A673 (cell line): ENCODE results near the gene KLHL35. TPM values are rescaled to one million over a fixed set of nuclear protein-coding genes. Genes with fewer than 3 reads are reported as not detected.

ENCODE experiments used
- BruUV-seq: library from RNA; stranded (reverse); fragments of 400-500 nt; replicated peaks from 2 replicates; lab custom pipeline; 2021; lab: Mats Ljungman, UMichigan
- CTCF ChIA-PET: fragments of 300-600 bp; sonication (Branson Sonifier 250); formaldehyde crosslinking; loops from one replicate; lab custom pipeline; 2022; ENCODE audit warnings: antibody characterized with exemption; lab: Charles Lee
- POLR2A ChIA-PET: fragments of 300-600 bp; sonication (Branson Sonifier 250); formaldehyde crosslinking; loops from one replicate; lab custom pipeline; 2022; ENCODE audit warnings: antibody characterized with exemption; ENCODE audit not compliant: low non-redundant PET; lab: Charles Lee
- DNase-seq: peaks from one replicate; pipeline ENCODE4 v3.0.0-alpha.2; 2015; ENCODE audit warnings: low spot score
- H3K27ac ChIP-seq: fragments of 200-600 bp; sonication (generic); 2 replicates; pipeline ENCODE4 v1.5.1; 2016; ENCODE audit warnings: mixed run types, low read depth, mild to moderate bottlenecking, mixed read lengths, antibody characterized with exemption, low read length; ENCODE audit not compliant: poor library complexity, severe bottlenecking
- H3K27me3 ChIP-seq: fragments of 200-600 bp; sonication (generic); replicated peaks from 2 replicates; pipeline ENCODE4 v1.6.1; 2017; ENCODE audit warnings: mixed run types, low read depth, mild to moderate bottlenecking, mixed read lengths, antibody characterized with exemption, low read length; ENCODE audit not compliant: insufficient read depth, poor library complexity
- H3K36me3 ChIP-seq: fragments of 200-600 bp; sonication (generic); 2 replicates; pipeline ENCODE4 v1.6.1; 2016; ENCODE audit warnings: mixed run types, mild to moderate bottlenecking, mixed read lengths, antibody characterized with exemption, low read length; ENCODE audit not compliant: insufficient read depth, poor library complexity, severe bottlenecking
- H3K4me1 ChIP-seq: fragments of 200-600 bp; sonication (generic); 2 replicates; pipeline ENCODE4 v1.6.1; 2017; ENCODE audit warnings: mixed run types, mild to moderate bottlenecking, mixed read lengths, antibody characterized with exemption, low read length; ENCODE audit not compliant: insufficient read depth, poor library complexity, severe bottlenecking
- H3K4me3 ChIP-seq: fragments of 200-600 bp; sonication (generic); 2 replicates; pipeline ENCODE4 v1.5.1; 2016; ENCODE audit warnings: low read depth, mixed run types, mild to moderate bottlenecking, mixed read lengths, low read length; ENCODE audit not compliant: poor library complexity, severe bottlenecking
- H3K9me3 ChIP-seq: fragments of 200-600 bp; sonication (generic); 2 replicates; pipeline ENCODE4 v1.6.1; 2016; ENCODE audit warnings: mixed run types, low read depth, mild to moderate bottlenecking, mixed read lengths, antibody characterized with exemption, low read length; ENCODE audit not compliant: poor library complexity, severe bottlenecking
- CTCF ChIP-seq: fragments of 300-800, 200-600 bp; sonication (generic); conservative IDR thresholded peaks from 2 replicates; pipeline ENCODE4 v1.5.1; 2017; ENCODE audit warnings: low read depth, mild to moderate bottlenecking, antibody characterized with exemption, low read length, moderate library complexity, mixed read lengths
- EZH2 ChIP-seq: fragments of 200-600 bp; sonication (generic); IDR thresholded peaks from 2 replicates; pipeline ENCODE4 v1.6.1; 2017; ENCODE audit warnings: borderline replicate concordance, low read depth, mild to moderate bottlenecking, mixed read lengths, antibody characterized with exemption, low read length; ENCODE audit not compliant: poor library complexity, severe bottlenecking
- intact Hi-C: fragments of 100-400 bp; cut with micrococcal nuclease; formaldehyde crosslinking; loops from one replicate; pipeline ENCODE4 v1.10.0; 2022; ENCODE audit not compliant: unreplicated experiment
- total RNA-seq: library from RNA; stranded (reverse); gene quantifications from 2 replicates; pipeline ENCODE4 v1.2.3, GENCODE V29; 2021

The KLHL35 gene
- total RNA-seq, 1 experiment from 2014 or later, result 0.88 TPM

- no peaks in the 10 kb centered on the region for H3K27me3 ChIP-seq
- no TSS peak for BruUV-seq
- no peaks in the 10 kb centered on the region for H3K36me3 ChIP-seq
- H3K9me3 ChIP-seq, result no peaks in the 10 kb centered on the region
- DNase-seq, result no peak
- no peak overlapping the region for H3K27ac ChIP-seq
- TF ChIP-seq CTCF, result no peak
- TF ChIP-seq EZH2, result no peak
- POLR2A ChIA-PET, result no interaction called here
- no peak overlapping the region for H3K4me3 ChIP-seq
- no peaks in the 10 kb centered on the region for H3K4me1 ChIP-seq
- intact Hi-C loops, result no loop called here
- CTCF ChIA-PET, result interaction anchor here (0.8 to 1.2 kb wide), 2 partner anchors 33 to 93 kb away, joined by 3 read pairs; no protein-coding TSS in a partner anchor
These were observed 59.8 kb downstream of the KLHL35 start for GRCh38 chr11:75373201-75373600.

Other genes starting within 250 kb of the KLHL35 start
- 0.24 and 0.41 TPM in 2 replicates for gene TPBGL, start 192.4 kb downstream of the KLHL35 start, total RNA-seq
- gene ARRB1, start 81.5 kb downstream of the KLHL35 start, total RNA-seq, result 37.8 and 62.0 TPM in 2 replicates
- gene RPS3, start 33.7 kb downstream of the KLHL35 start, total RNA-seq, result 2,875 and 2,961 TPM in 2 replicates
- 1.4 and 3.5 TPM in 2 replicates for gene GDPD5, start 92.7 kb upstream of the KLHL35 start, total RNA-seq
- gene SERPINH1, start 129.1 kb upstream of the KLHL35 start, total RNA-seq, result 264 and 268 TPM in 2 replicates
- 0.24 TPM in 1 of 2 replicates, not detected in the other for gene MAP6, start 235.8 kb upstream of the KLHL35 start, total RNA-seq